IgD-negative memory B cell (primary cell): ENCODE measurements around the gene HNRNPU. TPM values are rescaled to one million over a fixed set of nuclear protein-coding genes. Genes with fewer than 3 reads are reported as not detected.

ENCODE experiments used
- H3K27ac Mint-ChIP-seq, 3 donors: one replicate each; pipeline ENCODE4 v1.8.0; 2020 to 2022; ENCODE audit warnings: mild to moderate bottlenecking in 3 of 3, mixed read lengths in 3 of 3, moderate library complexity in 1 of 3
- H3K27me3 Mint-ChIP-seq: one replicate; pipeline ENCODE4 v1.8.0; 2021; ENCODE audit warnings: mixed read lengths
- H3K36me3 Mint-ChIP-seq: one replicate; pipeline ENCODE4 v1.8.0; 2020; ENCODE audit warnings: mild to moderate bottlenecking, mixed read lengths
- H3K4me1 Mint-ChIP-seq, 3 donors: one replicate each; pipeline ENCODE4 v1.8.0; 2020 to 2022; ENCODE audit warnings: mixed read lengths in 3 of 3, mild to moderate bottlenecking in 1 of 3
- H3K4me3 Mint-ChIP-seq, 4 donors: one replicate each; pipeline ENCODE4 v1.8.0; 2020 to 2022; ENCODE audit warnings: mild to moderate bottlenecking in 4 of 4, mixed read lengths in 4 of 4, moderate library complexity in 3 of 4
- H3K9me3 Mint-ChIP-seq, 3 donors: one replicate each; pipeline ENCODE4 v1.8.0; 2020 to 2021; ENCODE audit warnings: mixed read lengths in 3 of 3, mild to moderate bottlenecking in 1 of 3
- polyA plus RNA-seq: library from polyadenylated mRNA; unstranded; fragments of 300-500 nt; fragmentation: Illumina TruSeq; gene quantifications from one replicate; pipeline ENCODE4 v1.2.3, GENCODE V29; 2021

HNRNPU gene
- polyA plus RNA-seq, 1 donor from 2014 or later, result 339 TPM

GRCh38 chr1:244869364-244869827 is 5.1 kb upstream of the HNRNPU start:
- Mint-ChIP-seq H3K27ac (peak overlapping the region in 1 of 3 donors; percentile 61), H3K27me3 (no peaks in the 10 kb centered on the region), H3K9me3 (no peaks in the 10 kb centered on the region), H3K4me3 (peak overlapping the region in 1 of 4 donors; percentile 5), H3K4me1 (peaks cover 10 to 13% (median 10%) of the 10 kb centered on the region in 3 donors), H3K36me3 (peaks cover 2% of the 10 kb centered on the region)

- Mint-ChIP-seq H3K36me3 (peaks cover 2% of the 10 kb centered on the region), H3K9me3 (no peaks in the 10 kb centered on the region), H3K27ac (peak overlapping the region in 1 of 3 donors; percentile 61), H3K27me3 (no peaks in the 10 kb centered on the region), H3K4me1 (peaks cover 10 to 13% (median 10%) of the 10 kb centered on the region in 3 donors), H3K4me3 (peak overlapping the region in 2 of 4 donors; percentile 5 to 56)
Measured at GRCh38 chr1:244868484-244869363, 4.4 kb upstream of the HNRNPU start.

GRCh38 chr1:244866355-244866754 is 2.0 kb upstream of the HNRNPU start:
- no peaks in the 10 kb centered on the region for H3K9me3 Mint-ChIP-seq
- no peaks in the 10 kb centered on the region for H3K27me3 Mint-ChIP-seq
- peaks cover 2% of the 10 kb centered on the region for H3K36me3 Mint-ChIP-seq
- peaks cover 17 to 25% (median 21%) of the 10 kb centered on the region in 3 donors for H3K4me1 Mint-ChIP-seq
- peak overlapping the region in 1 of 3 donors; percentile 62 for H3K27ac Mint-ChIP-seq
- peak overlapping the region in 1 of 4 donors; percentile 64 for H3K4me3 Mint-ChIP-seq

- no peaks in the 10 kb centered on the region for H3K9me3 Mint-ChIP-seq
- H3K27ac Mint-ChIP-seq, result peak overlapping the region; percentile 41 to 94 (median 94)
- H3K27me3 Mint-ChIP-seq, result no peaks in the 10 kb centered on the region
- H3K4me1 Mint-ChIP-seq, result peaks cover 21 to 30% (median 26%) of the 10 kb centered on the region in 3 donors
- H3K4me3 Mint-ChIP-seq, result peak overlapping the region in 2 of 4 donors; percentile 88 to 95
- H3K36me3 Mint-ChIP-seq, result peaks cover 2% of the 10 kb centered on the region
Measured at GRCh38 chr1:244865820-244866219, 1.5 kb upstream of the HNRNPU start.

- Mint-ChIP-seq H3K36me3 (peaks cover 2% of the 10 kb centered on the region), H3K27ac (peak overlapping the region; percentile 94 to 99 (median 94)), H3K9me3 (no peaks in the 10 kb centered on the region), H3K27me3 (no peaks in the 10 kb centered on the region), H3K4me3 (peak overlapping the region; percentile 88 to 99 (median 96)), H3K4me1 (peaks cover 26 to 39% (median 34%) of the 10 kb centered on the region in 3 donors)
Measured at GRCh38 chr1:244865028-244865371, 657 bp upstream of the HNRNPU start.

- Mint-ChIP-seq H3K9me3 (no peaks in the 10 kb centered on the region), H3K36me3 (peaks cover 3% of the 10 kb centered on the region), H3K27ac (peak overlapping the region; percentile 94 to 99 (median 94)), H3K4me3 (peak overlapping the region; percentile 88 to 99 (median 96)), H3K4me1 (peaks cover 33 to 44% (median 38%) of the 10 kb centered on the region in 3 donors), H3K27me3 (no peaks in the 10 kb centered on the region)
Measured at GRCh38 chr1:244863491-244864252, 671 bp downstream of the HNRNPU start.

- peaks cover 3% of the 10 kb centered on the region for H3K36me3 Mint-ChIP-seq
Measured at GRCh38 chr1:244862699-244863490, 1.4 kb downstream of the HNRNPU start.

GRCh38 chr1:244862354-244862698 is 2.0 kb downstream of the HNRNPU start:
- H3K27ac Mint-ChIP-seq, result peak overlapping the region; percentile 94 to 99 (median 94)
- H3K27me3 Mint-ChIP-seq, result no peaks in the 10 kb centered on the region
- H3K36me3 Mint-ChIP-seq, result peaks cover 3% of the 10 kb centered on the region
- peak overlapping the region; percentile 88 to 99 (median 96) for H3K4me3 Mint-ChIP-seq
- no peaks in the 10 kb centered on the region for H3K9me3 Mint-ChIP-seq
- peaks cover 35 to 46% (median 42%) of the 10 kb centered on the region in 3 donors for H3K4me1 Mint-ChIP-seq

More at GRCh38 chr1:244862699-244863490, 1.4 kb downstream of the HNRNPU start:
- Mint-ChIP-seq H3K4me1 (peaks cover 35 to 46% (median 42%) of the 10 kb centered on the region in 3 donors), H3K27me3 (no peaks in the 10 kb centered on the region), H3K4me3 (peak overlapping the region; percentile 88 to 99 (median 96)), H3K27ac (peak overlapping the region; percentile 94 to 99 (median 94)), H3K9me3 (no peaks in the 10 kb centered on the region)

- H3K36me3 Mint-ChIP-seq, result peaks cover 3% of the 10 kb centered on the region
- H3K27me3 Mint-ChIP-seq, result no peaks in the 10 kb centered on the region
- H3K9me3 Mint-ChIP-seq, result no peaks in the 10 kb centered on the region
- H3K27ac Mint-ChIP-seq, result peak overlapping the region; percentile 76 to 94 (median 94)
- H3K4me1 Mint-ChIP-seq, result peaks cover 35 to 46% (median 44%) of the 10 kb centered on the region in 3 donors
- peak overlapping the region; percentile 74 to 99 (median 92) for H3K4me3 Mint-ChIP-seq
Measured at GRCh38 chr1:244861683-244862082, 2.7 kb downstream of the HNRNPU start.

GRCh38 chr1:244860914-244861610 is 3.3 kb downstream of the HNRNPU start:
- Mint-ChIP-seq H3K4me1 (peaks cover 35 to 47% (median 45%) of the 10 kb centered on the region in 3 donors), H3K36me3 (peaks cover 3% of the 10 kb centered on the region)

GRCh38 chr1:244860078-244860477 is 4.3 kb downstream of the HNRNPU start:
- Mint-ChIP-seq H3K36me3 (peaks cover 4% of the 10 kb centered on the region), H3K27ac (peak overlapping the region in 2 of 3 donors; percentile 78 to 94), H3K9me3 (no peaks in the 10 kb centered on the region), H3K27me3 (no peaks in the 10 kb centered on the region), H3K4me1 (peaks cover 36 to 50% (median 49%) of the 10 kb centered on the region in 3 donors), H3K4me3 (peak overlapping the region; percentile 38 to 99 (median 86))

More at GRCh38 chr1:244860914-244861610, 3.3 kb downstream of the HNRNPU start:
- Mint-ChIP-seq H3K4me3 (peak overlapping the region; percentile 74 to 99 (median 92)), H3K9me3 (no peaks in the 10 kb centered on the region), H3K27me3 (no peaks in the 10 kb centered on the region), H3K27ac (peak overlapping the region; percentile 76 to 94 (median 94))

GRCh38 chr1:244858357-244858756 is 6.0 kb downstream of the HNRNPU start:
- Mint-ChIP-seq H3K4me3 (peak overlapping the region in 1 of 4 donors; percentile 51), H3K27me3 (no peaks in the 10 kb centered on the region), H3K4me1 (peaks cover 43 to 59% (median 57%) of the 10 kb centered on the region in 3 donors), H3K36me3 (peaks cover 4% of the 10 kb centered on the region), H3K27ac (peak overlapping the region; percentile 53 to 87 (median 67)), H3K9me3 (no peaks in the 10 kb centered on the region)

GRCh38 chr1:244857761-244858160 is 6.6 kb downstream of the HNRNPU start:
- peak overlapping the region; percentile 53 to 87 (median 67) for H3K27ac Mint-ChIP-seq
- H3K9me3 Mint-ChIP-seq, result no peaks in the 10 kb centered on the region
- peak overlapping the region in 1 of 4 donors; percentile 57 for H3K4me3 Mint-ChIP-seq
- no peaks in the 10 kb centered on the region for H3K27me3 Mint-ChIP-seq
- peaks cover 4% of the 10 kb centered on the region for H3K36me3 Mint-ChIP-seq
- H3K4me1 Mint-ChIP-seq, result peaks cover 43 to 59% (median 57%) of the 10 kb centered on the region in 3 donors
